HUDEP-2 (cell line): ENCODE results near the gene PTPRN2.
"Not testable (repeated sequence)": the region's sequence is repeated elsewhere in the genome, so short reads cannot be mapped to it uniquely, and the experiment has no call there.

Experiments used
- DNase-seq, 76 experiments: peaks; one replicate each; lab custom pipeline; 2025; ENCODE audit not compliant: unreplicated experiment in 76 of 76; lab: John Stamatoyannopoulos, UW

Gene PTPRN2

GRCh38 chr7:158264881-158265742 is 322.5 kb downstream of the PTPRN2 start:
- DNase-seq = no peak

GRCh38 chr7:158263964-158264748 is 323.5 kb downstream of the PTPRN2 start:
- no peak for DNase-seq

- DNase-seq = no peak
Measured at GRCh38 chr7:158263110-158263963, 324.3 kb downstream of the PTPRN2 start.

- DNase-seq = no peak
Measured at GRCh38 chr7:158262284-158263109, 325.1 kb downstream of the PTPRN2 start.

- no peak for DNase-seq
Measured at GRCh38 chr7:158261362-158262235, 326.0 kb downstream of the PTPRN2 start.

GRCh38 chr7:158260567-158261361 is 326.9 kb downstream of the PTPRN2 start:
- DNase-seq = no peak

GRCh38 chr7:158259671-158260418 is 327.8 kb downstream of the PTPRN2 start:
- DNase-seq = no peak

- no peak for DNase-seq
Measured at GRCh38 chr7:158259141-158259540, 328.5 kb downstream of the PTPRN2 start.

GRCh38 chr7:158258411-158259130 is 329.1 kb downstream of the PTPRN2 start:
- DNase-seq = no peak

GRCh38 chr7:158257516-158258410 is 329.9 kb downstream of the PTPRN2 start:
- no peak for DNase-seq

- no peak for DNase-seq
Measured at GRCh38 chr7:158257001-158257400, 330.6 kb downstream of the PTPRN2 start.

GRCh38 chr7:158256091-158256816 is 331.4 kb downstream of the PTPRN2 start:
- no peak for DNase-seq

- DNase-seq = no peak
Measured at GRCh38 chr7:158255558-158255957, 332.1 kb downstream of the PTPRN2 start.

- DNase-seq = no peak
Measured at GRCh38 chr7:158255156-158255555, 332.5 kb downstream of the PTPRN2 start.

- not testable (repeated sequence) for DNase-seq
Measured at GRCh38 chr7:158253670-158254045, 334.0 kb downstream of the PTPRN2 start.
